Cardiac muscle cell (in vitro differentiated cells and primary cell): ENCODE measurements around the gene BRSK1. TPM values are rescaled to one million over a fixed set of nuclear protein-coding genes. Genes with fewer than 3 reads are reported as not detected.

Experiments used
- DNase-seq, 2 donors: peaks; one replicate each; pipeline versions ENCODE4 v3.0.0 to v3.0.0-alpha.2; 2010 to 2017; ENCODE audit warnings: low read depth in 1 of 2, low spot score in 1 of 2
- H3K27ac ChIP-seq: fragments of 200-600 bp; sonication (generic); 2 replicates; pipeline ENCODE4 v1.5.1; 2016
- H3K27me3 ChIP-seq: fragments of 200-600 bp; sonication (generic); 2 replicates; pipeline ENCODE4 v1.6.0; 2016; ENCODE audit warnings: control low read depth
- H3K36me3 ChIP-seq: fragments of 200-600 bp; sonication (generic); 2 replicates; pipeline ENCODE4 v1.5.1; 2016; ENCODE audit warnings: control low read depth
- H3K4me1 ChIP-seq: fragments of 200-600 bp; sonication (generic); 2 replicates; pipeline ENCODE4 v1.8.1; 2017; ENCODE audit warnings: low read depth, mild to moderate bottlenecking, mixed run types
- H3K4me3 ChIP-seq: fragments of 200-600 bp; sonication (generic); 2 replicates; pipeline ENCODE4 v1.5.1; 2016; ENCODE audit warnings: mild to moderate bottlenecking
- H3K9me3 ChIP-seq: fragments of 200-600 bp; sonication (generic); 2 replicates; pipeline ENCODE4 v1.5.1; 2017; ENCODE audit warnings: low read depth, mild to moderate bottlenecking, control low read depth
- polyA plus RNA-seq: library from polyadenylated mRNA; unstranded; fragments of >200 nt; fragmentation: Nextera tagmentation; extraction: Ambion mirVana; gene quantifications from 2 replicates; pipeline ENCODE4 v1.2.1, GENCODE V29; 2016
- total RNA-seq: library from RNA; depleted of rRNA; stranded (reverse); fragments of >200 nt; gene quantifications from 2 replicates; pipeline ENCODE4 v1.2.3, GENCODE V29; 2016
- TF ChIP-seq, protein P1 (sequence below): IDR thresholded peaks from 2 replicates; pipeline ENCODE4 v1.5.1; 2012; ENCODE audit warnings: low read depth, mild to moderate bottlenecking, low read length

BRSK1 gene
- total and polyA plus RNA-seq, 2 experiments from 2014 or later = 3.5 to 34.4 TPM

GRCh38 chr19:55247621-55248099 lies 36.1 kb upstream of the BRSK1 start:
- Histone ChIP-seq H3K27ac (peak overlapping the region; percentile 71), H3K27me3 (no peaks in the 10 kb centered on the region), H3K9me3 (no peaks in the 10 kb centered on the region), H3K4me3 (no peak overlapping the region), H3K36me3 (peaks cover 29% of the 10 kb centered on the region), H3K4me1 (peaks cover 9% of the 10 kb centered on the region)
- TF ChIP-seq, protein P1, sequence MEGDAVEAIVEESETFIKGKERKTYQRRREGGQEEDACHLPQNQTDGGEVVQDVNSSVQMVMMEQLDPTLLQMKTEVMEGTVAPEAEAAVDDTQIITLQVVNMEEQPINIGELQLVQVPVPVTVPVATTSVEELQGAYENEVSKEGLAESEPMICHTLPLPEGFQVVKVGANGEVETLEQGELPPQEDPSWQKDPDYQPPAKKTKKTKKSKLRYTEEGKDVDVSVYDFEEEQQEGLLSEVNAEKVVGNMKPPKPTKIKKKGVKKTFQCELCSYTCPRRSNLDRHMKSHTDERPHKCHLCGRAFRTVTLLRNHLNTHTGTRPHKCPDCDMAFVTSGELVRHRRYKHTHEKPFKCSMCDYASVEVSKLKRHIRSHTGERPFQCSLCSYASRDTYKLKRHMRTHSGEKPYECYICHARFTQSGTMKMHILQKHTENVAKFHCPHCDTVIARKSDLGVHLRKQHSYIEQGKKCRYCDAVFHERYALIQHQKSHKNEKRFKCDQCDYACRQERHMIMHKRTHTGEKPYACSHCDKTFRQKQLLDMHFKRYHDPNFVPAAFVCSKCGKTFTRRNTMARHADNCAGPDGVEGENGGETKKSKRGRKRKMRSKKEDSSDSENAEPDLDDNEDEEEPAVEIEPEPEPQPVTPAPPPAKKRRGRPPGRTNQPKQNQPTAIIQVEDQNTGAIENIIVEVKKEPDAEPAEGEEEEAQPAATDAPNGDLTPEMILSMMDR = peak; percentile 10
- DNase-seq = peak in 1 of 2 donors; percentile 79

DNA sequence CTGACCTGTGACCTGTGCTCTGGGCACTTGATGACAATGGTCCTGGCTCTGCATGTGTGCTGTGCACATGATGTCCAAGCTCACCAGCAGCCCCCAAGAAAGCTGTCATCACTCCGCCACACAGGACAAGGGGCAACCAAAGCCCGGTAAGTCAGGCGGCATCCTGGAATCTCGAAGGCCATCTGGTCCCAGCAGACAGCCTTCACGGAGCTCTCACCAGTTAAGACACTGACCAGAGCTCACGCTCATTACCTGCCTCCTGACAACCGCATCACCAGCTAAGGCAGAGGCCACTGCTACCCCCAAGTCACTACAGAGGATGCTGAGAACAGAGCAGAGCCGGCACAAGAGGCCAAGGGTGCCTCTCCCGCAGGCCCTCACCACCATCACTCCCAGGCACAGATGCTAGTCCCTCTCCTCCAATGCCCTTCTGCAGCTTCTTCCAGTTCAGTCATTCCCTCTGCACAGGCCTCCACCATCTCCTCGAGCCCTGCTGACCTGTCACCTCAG lies 35.6 kb upstream of the BRSK1 start:
- Histone ChIP-seq H3K27me3 (no peaks in the 10 kb centered on the region), H3K27ac (peak overlapping the region; percentile 71), H3K4me1 (peaks cover 9% of the 10 kb centered on the region), H3K36me3 (peaks cover 29% of the 10 kb centered on the region), H3K9me3 (no peaks in the 10 kb centered on the region), H3K4me3 (no peak overlapping the region)
- DNase-seq = peak in 1 of 2 donors; percentile 33
- TF ChIP-seq, protein P1 = no peak

DNA sequence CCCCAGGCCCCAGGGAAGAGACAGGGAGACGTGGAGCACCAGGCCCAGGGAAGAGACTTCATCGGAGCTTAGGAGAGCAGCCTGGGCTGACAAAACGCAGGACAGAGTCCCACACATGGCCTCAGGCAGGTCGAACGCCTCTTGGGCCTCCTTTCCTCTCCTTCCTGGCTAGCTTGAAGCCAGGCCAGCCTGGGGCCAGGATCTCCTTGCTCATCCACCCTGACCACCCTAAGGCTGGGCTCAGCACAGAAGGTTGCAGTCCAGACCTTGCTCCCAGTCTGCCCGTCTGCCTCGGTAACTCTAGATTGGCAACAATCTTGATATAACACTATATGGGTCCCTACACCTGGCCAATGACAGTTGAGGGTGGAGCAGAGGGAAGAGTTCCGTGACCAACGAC lies 35.1 kb upstream of the BRSK1 start:
- no peak for DNase-seq
- TF ChIP-seq, protein P1 = no peak
- peaks cover 24% of the 10 kb centered on the region for H3K36me3 ChIP-seq
- H3K27ac ChIP-seq = peak overlapping the region; percentile 71
- H3K9me3 ChIP-seq = no peaks in the 10 kb centered on the region
- H3K4me3 ChIP-seq = no peak overlapping the region
- H3K27me3 ChIP-seq = no peaks in the 10 kb centered on the region
- H3K4me1 ChIP-seq = peaks cover 9% of the 10 kb centered on the region

GRCh38 chr19:55249841-55250240 lies 34.0 kb upstream of the BRSK1 start:
- no peaks in the 10 kb centered on the region for H3K9me3 ChIP-seq
- peaks cover 16% of the 10 kb centered on the region for H3K36me3 ChIP-seq
- DNase-seq = no peak
- no peak overlapping the region for H3K27ac ChIP-seq
- TF ChIP-seq, protein P1 = no peak
- no peak overlapping the region for H3K4me3 ChIP-seq
- no peaks in the 10 kb centered on the region for H3K27me3 ChIP-seq
- H3K4me1 ChIP-seq = peaks cover 9% of the 10 kb centered on the region

DNA sequence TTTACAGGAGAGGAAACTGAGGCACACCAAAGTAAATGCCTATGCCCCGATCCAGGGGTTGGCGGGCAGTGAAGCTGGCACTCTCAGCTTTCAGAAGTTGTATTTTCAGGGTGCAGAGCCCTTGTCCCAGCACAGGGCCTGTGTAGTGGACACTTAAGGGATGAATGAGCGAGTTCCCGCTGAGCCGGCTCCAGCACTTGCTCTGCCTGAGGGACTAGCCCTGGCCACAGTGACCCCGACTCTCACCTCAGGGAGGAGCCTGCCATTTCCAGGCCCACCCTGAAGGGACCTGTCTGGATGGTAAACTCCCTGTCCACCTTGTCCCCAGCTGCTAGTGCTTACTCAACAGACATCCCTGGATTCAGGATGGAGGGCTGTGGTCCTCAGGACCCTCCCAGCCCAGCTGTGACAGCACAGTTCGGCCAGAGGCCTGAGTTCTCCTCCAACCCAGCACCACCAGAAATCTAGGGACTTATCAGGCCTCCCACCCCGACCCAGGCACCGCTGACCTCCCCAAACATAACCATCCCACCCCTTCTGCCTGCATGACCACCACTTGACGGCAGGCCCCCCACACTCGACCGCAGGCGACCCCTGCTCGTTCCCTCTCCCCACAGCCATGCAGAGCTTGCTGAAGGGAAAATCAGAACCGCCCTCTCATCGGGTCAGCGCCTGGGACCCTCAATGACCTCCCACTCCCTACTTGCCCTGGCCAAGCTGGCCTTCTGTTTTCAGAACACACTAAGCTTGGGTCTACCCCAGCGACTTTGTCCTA lies 33.3 kb upstream of the BRSK1 start:
- H3K36me3 ChIP-seq = peaks cover 10% of the 10 kb centered on the region
- H3K4me3 ChIP-seq = no peak overlapping the region
- no peaks in the 10 kb centered on the region for H3K27me3 ChIP-seq
- no peak for DNase-seq
- H3K9me3 ChIP-seq = no peaks in the 10 kb centered on the region
- no peak overlapping the region for H3K27ac ChIP-seq
- peaks cover 9% of the 10 kb centered on the region for H3K4me1 ChIP-seq
- TF ChIP-seq, protein P1 = no peak
